Cortex of kidney (tissue), 1 donor: ENCODE results near the gene DDX10.

Source experiments
- DNase-seq: peaks from one replicate; lab custom pipeline; 2025; lab: John Stamatoyannopoulos, UW

The DDX10 gene

GRCh38 chr11:108983636-108984420 is 319.0 kb downstream of the DDX10 start:
- DNase-seq = no peak

GRCh38 chr11:108984523-108984922 is 319.7 kb downstream of the DDX10 start:
- no peak for DNase-seq

GRCh38 chr11:108985236-108985944 is 320.5 kb downstream of the DDX10 start:
- DNase-seq = no peak

GRCh38 chr11:108985945-108986279 is 321.0 kb downstream of the DDX10 start:
- DNase-seq = no peak
